Progenitor cell of endocrine pancreas (in vitro differentiated cells): ENCODE data around the gene SPTA1. TPM values are rescaled to one million over a fixed set of nuclear protein-coding genes. Genes with fewer than 3 reads are reported as not detected.

Source experiments
- DNase-seq: peaks from one replicate; pipeline ENCODE4 v3.0.0; 2021; ENCODE audit warnings: low spot score; ENCODE audit not compliant: unreplicated experiment
- H3K27ac Mint-ChIP-seq: 2 replicates; pipeline ENCODE4 v1.8.0; 2021; ENCODE audit warnings: mild to moderate bottlenecking, moderate library complexity, mixed read lengths
- H3K27me3 Mint-ChIP-seq: 2 replicates; pipeline ENCODE4 v1.8.0; 2021; ENCODE audit warnings: mixed read lengths
- H3K36me3 Mint-ChIP-seq: 2 replicates; pipeline ENCODE4 v1.8.0; 2022; ENCODE audit warnings: mixed read lengths; ENCODE audit not compliant: insufficient read depth
- H3K4me1 Mint-ChIP-seq: 2 replicates; pipeline ENCODE4 v1.8.0; 2021; ENCODE audit warnings: low read depth, mixed read lengths
- H3K4me3 Mint-ChIP-seq: 2 replicates; pipeline ENCODE4 v1.8.0; 2021; ENCODE audit warnings: low read depth, mild to moderate bottlenecking, moderate library complexity, mixed read lengths
- H3K9me3 Mint-ChIP-seq: 2 replicates; pipeline ENCODE4 v1.8.0; 2021; ENCODE audit warnings: low read depth, mixed read lengths
- CTCF ChIP-seq: fragments of 200-600 bp; sonication (generic); IDR thresholded peaks from one replicate; pipeline ENCODE4 v1.5.0; 2021; ENCODE audit warnings: antibody characterized with exemption, mild to moderate bottlenecking; ENCODE audit not compliant: unreplicated experiment
- total RNA-seq: library from RNA; stranded (reverse); gene quantifications from 2 replicates; pipeline ENCODE4 v1.2.1, GENCODE V29; 2021

SPTA1 gene
- total RNA-seq, 1 donor from 2014 or later, result not detected

- peaks cover 1% of the 10 kb centered on the region for H3K4me1 Mint-ChIP-seq
- DNase-seq, result no peak
- H3K27me3 Mint-ChIP-seq, result no peaks in the 10 kb centered on the region
- no peaks in the 10 kb centered on the region for H3K36me3 Mint-ChIP-seq
- H3K27ac Mint-ChIP-seq, result no peak overlapping the region
- no peaks in the 10 kb centered on the region for H3K9me3 Mint-ChIP-seq
- no peak for TF ChIP-seq CTCF
- no peak overlapping the region for H3K4me3 Mint-ChIP-seq
These were observed 522 bp upstream of the SPTA1 start for GRCh38 chr1:158687037-158687436.

- Mint-ChIP-seq H3K27me3 (no peaks in the 10 kb centered on the region), H3K4me3 (no peak overlapping the region), H3K9me3 (no peaks in the 10 kb centered on the region), H3K4me1 (peaks cover 1% of the 10 kb centered on the region), H3K27ac (no peak overlapping the region), H3K36me3 (no peaks in the 10 kb centered on the region)
- DNase-seq, result no peak
- no peak for TF ChIP-seq CTCF
These were observed 1.4 kb downstream of the SPTA1 start for GRCh38 chr1:158685085-158685484.

GRCh38 chr1:158681606-158682005 lies 4.9 kb downstream of the SPTA1 start:
- Mint-ChIP-seq H3K9me3 (no peaks in the 10 kb centered on the region), H3K27ac (no peak overlapping the region), H3K36me3 (no peaks in the 10 kb centered on the region), H3K27me3 (no peaks in the 10 kb centered on the region), H3K4me3 (no peak overlapping the region), H3K4me1 (peaks cover 1% of the 10 kb centered on the region)
- no peak for DNase-seq
- TF ChIP-seq CTCF, result no peak

GRCh38 chr1:158679289-158679688 lies 7.2 kb downstream of the SPTA1 start:
- H3K27me3 Mint-ChIP-seq, result no peaks in the 10 kb centered on the region
- DNase-seq, result no peak
- H3K4me3 Mint-ChIP-seq, result no peak overlapping the region
- H3K36me3 Mint-ChIP-seq, result no peaks in the 10 kb centered on the region
- TF ChIP-seq CTCF, result no peak
- no peaks in the 10 kb centered on the region for H3K4me1 Mint-ChIP-seq
- H3K9me3 Mint-ChIP-seq, result no peaks in the 10 kb centered on the region
- H3K27ac Mint-ChIP-seq, result no peak overlapping the region

GRCh38 chr1:158675563-158676323 lies 10.8 kb downstream of the SPTA1 start:
- H3K9me3 Mint-ChIP-seq, result no peaks in the 10 kb centered on the region
- no peak overlapping the region for H3K4me3 Mint-ChIP-seq
- no peaks in the 10 kb centered on the region for H3K36me3 Mint-ChIP-seq
- no peaks in the 10 kb centered on the region for H3K27me3 Mint-ChIP-seq
- H3K4me1 Mint-ChIP-seq, result no peaks in the 10 kb centered on the region
- DNase-seq, result no peak
- no peak for TF ChIP-seq CTCF
- no peak overlapping the region for H3K27ac Mint-ChIP-seq
